HG03064 (cell line): ENCODE measurements around the gene ZNF132.

Source experiments
- ATAC-seq: cut with Tn5 transposase; IDR thresholded peaks from one replicate; pipeline ENCODE4 v1.9.1; 2021; ENCODE audit warnings: low read depth; ENCODE audit not compliant: unreplicated experiment

Gene ZNF132

GRCh38 chr19:58392945-58393724 is 46.8 kb downstream of the ZNF132 start:
- no peak for ATAC-seq

GRCh38 chr19:58388175-58388526 is 51.8 kb downstream of the ZNF132 start:
- ATAC-seq, result no peak

- ATAC-seq, result peak; percentile 12
Observed at GRCh38 chr19:58387338-58388174, 52.4 kb downstream of the ZNF132 start.

- peak; percentile 83 for ATAC-seq
Observed at GRCh38 chr19:58386576-58387337, 53.2 kb downstream of the ZNF132 start, which contains the start of gene RPS5. Gene RPS5, plus strand, starts transcription at chr19:58387269. Its CDS starts 869 bp downstream, at chr19:58388138.

- no peak for ATAC-seq
Observed at GRCh38 chr19:58385891-58386575, 53.9 kb downstream of the ZNF132 start.

- ATAC-seq, result no peak
Observed at GRCh38 chr19:58385313-58385890, 54.6 kb downstream of the ZNF132 start.

- no peak for ATAC-seq
Observed at GRCh38 chr19:58382997-58383603, 56.9 kb downstream of the ZNF132 start.
